Naive B cell (primary cell): Measurements from ENCODE around the gene CLIP1. TPM values are rescaled to one million over a fixed set of nuclear protein-coding genes. Genes with fewer than 3 reads are reported as not detected.
A peak's percentile ranks its signal among the peaks of the same experiment; 100 is the strongest.

ENCODE experiments used
- ATAC-seq, 2 donors: fragments of 150-1000 bp; cut with Tn5 transposase; 2 replicates each; pipeline ENCODE4 v1.10.0; 2021; ENCODE audit warnings: low read depth in 2 of 2, mild to moderate bottlenecking in 2 of 2, moderate library complexity in 2 of 2
- DNase-seq: peaks from one replicate; pipeline ENCODE4 v3.0.0; 2022
- H3K27ac Mint-ChIP-seq, 6 donors: one replicate each; pipeline ENCODE4 v1.8.0; 2020 to 2022; ENCODE audit warnings: mild to moderate bottlenecking in 6 of 6, mixed read lengths in 6 of 6, moderate library complexity in 5 of 6, inconsistent platforms in 2 of 6
- H3K27me3 Mint-ChIP-seq, 3 donors: one replicate each; pipeline ENCODE4 v1.8.0; 2021 to 2022; ENCODE audit warnings: mixed read lengths in 3 of 3, mild to moderate bottlenecking in 1 of 3
- H3K36me3 Mint-ChIP-seq, 2 donors: one replicate each; pipeline ENCODE4 v1.8.0; 2020 to 2022; ENCODE audit warnings: mixed read lengths in 2 of 2, inconsistent platforms in 1 of 2, mild to moderate bottlenecking in 1 of 2
- H3K4me1 Mint-ChIP-seq, 3 donors: one replicate each; pipeline ENCODE4 v1.8.0; 2020 to 2022; ENCODE audit warnings: mixed read lengths in 3 of 3, inconsistent platforms in 1 of 3, mild to moderate bottlenecking in 1 of 3, moderate library complexity in 1 of 3
- H3K4me3 Mint-ChIP-seq, 8 donors: one replicate each; pipeline ENCODE4 v1.8.0; 2020 to 2022; ENCODE audit warnings: mild to moderate bottlenecking in 8 of 8, mixed read lengths in 8 of 8, moderate library complexity in 8 of 8, inconsistent platforms in 2 of 8
- H3K9me3 Mint-ChIP-seq, 7 donors: one replicate each; pipeline ENCODE4 v1.8.0; 2020 to 2022; ENCODE audit warnings: mixed read lengths in 7 of 7, mild to moderate bottlenecking in 5 of 7, inconsistent platforms in 2 of 7, moderate library complexity in 1 of 7
- polyA plus RNA-seq, 6 donors: library from polyadenylated mRNA; unstranded; fragments of 300-500 nt; fragmentation: Illumina TruSeq; gene quantifications; one replicate each; pipeline ENCODE4 v1.2.3, GENCODE V29; 2021; ENCODE audit warnings: low read depth in 6 of 6

Gene CLIP1
- polyA plus RNA-seq, 6 donors from 2014 or later = 1.4 to 21.0 (median 9.1) TPM

GRCh38 chr12:122250536-122250935 is 171.9 kb downstream of the CLIP1 start:
- DNase-seq (no peak), ATAC-seq (no peak)
- Mint-ChIP-seq H3K27me3 (no peaks in the 10 kb centered on the region), H3K9me3 (no peaks in the 10 kb centered on the region), H3K4me1 (peaks cover 0 to 10% (median 7%) of the 10 kb centered on the region in 3 donors), H3K36me3 (peaks cover 7 to 13% of the 10 kb centered on the region in 2 donors), H3K4me3 (peak overlapping the region in 1 of 8 donors; percentile 15), H3K27ac (no peak overlapping the region)

DNA sequence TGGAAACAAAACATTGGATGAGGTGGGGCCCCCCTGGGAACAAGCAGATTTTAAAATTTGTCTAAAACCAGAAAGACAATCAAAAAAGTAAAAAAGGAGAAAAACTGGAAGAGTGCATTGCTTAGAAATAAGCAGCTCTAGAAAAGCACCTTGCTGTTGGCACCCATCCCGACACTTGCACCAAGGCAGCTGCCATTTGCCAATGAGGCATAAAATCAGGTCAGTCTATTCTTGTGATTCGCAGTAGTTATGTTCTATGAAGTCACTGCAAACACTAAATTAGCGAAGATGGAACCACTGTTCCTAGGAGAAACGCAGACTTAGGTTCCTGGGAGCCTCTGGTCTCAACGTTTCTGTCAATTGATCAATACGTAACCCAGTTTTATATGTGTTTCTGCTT is 172.4 kb downstream of the CLIP1 start:
- H3K36me3 Mint-ChIP-seq = peaks cover 7 to 14% of the 10 kb centered on the region in 2 donors
- H3K27ac Mint-ChIP-seq = no peak overlapping the region
- no peak overlapping the region for H3K4me3 Mint-ChIP-seq
- peaks cover 0 to 10% (median 7%) of the 10 kb centered on the region in 3 donors for H3K4me1 Mint-ChIP-seq
- no peaks in the 10 kb centered on the region for H3K9me3 Mint-ChIP-seq
- ATAC-seq (no peak), DNase-seq (no peak)
- H3K27me3 Mint-ChIP-seq = no peaks in the 10 kb centered on the region

DNA sequence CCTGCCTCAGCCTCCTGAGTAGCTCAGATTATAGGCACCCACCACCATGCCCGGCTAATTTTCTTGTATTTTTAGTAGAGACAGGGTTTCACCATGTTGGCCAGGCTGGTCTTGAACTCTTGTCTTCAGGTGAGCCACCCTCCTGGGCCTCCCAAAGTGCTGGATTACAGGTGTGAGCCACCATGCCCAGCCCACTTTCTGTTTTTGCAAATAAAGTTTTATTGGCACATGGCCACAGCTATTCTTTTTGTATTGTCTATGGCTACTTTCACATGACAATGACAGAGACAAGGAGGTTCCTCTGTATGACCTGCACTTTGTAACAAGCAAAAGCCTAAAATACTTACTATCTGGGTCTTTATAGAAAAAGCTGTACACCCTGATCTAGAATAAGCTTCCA is 176.9 kb downstream of the CLIP1 start:
- Mint-ChIP-seq H3K9me3 (no peaks in the 10 kb centered on the region), H3K4me1 (peaks cover 0 to 4% (median 2%) of the 10 kb centered on the region in 3 donors), H3K27ac (no peak overlapping the region), H3K36me3 (peaks cover 0 to 15% of the 10 kb centered on the region in 2 donors), H3K27me3 (no peaks in the 10 kb centered on the region), H3K4me3 (no peak overlapping the region)
- no peak for DNase-seq
- no peak for ATAC-seq

DNA sequence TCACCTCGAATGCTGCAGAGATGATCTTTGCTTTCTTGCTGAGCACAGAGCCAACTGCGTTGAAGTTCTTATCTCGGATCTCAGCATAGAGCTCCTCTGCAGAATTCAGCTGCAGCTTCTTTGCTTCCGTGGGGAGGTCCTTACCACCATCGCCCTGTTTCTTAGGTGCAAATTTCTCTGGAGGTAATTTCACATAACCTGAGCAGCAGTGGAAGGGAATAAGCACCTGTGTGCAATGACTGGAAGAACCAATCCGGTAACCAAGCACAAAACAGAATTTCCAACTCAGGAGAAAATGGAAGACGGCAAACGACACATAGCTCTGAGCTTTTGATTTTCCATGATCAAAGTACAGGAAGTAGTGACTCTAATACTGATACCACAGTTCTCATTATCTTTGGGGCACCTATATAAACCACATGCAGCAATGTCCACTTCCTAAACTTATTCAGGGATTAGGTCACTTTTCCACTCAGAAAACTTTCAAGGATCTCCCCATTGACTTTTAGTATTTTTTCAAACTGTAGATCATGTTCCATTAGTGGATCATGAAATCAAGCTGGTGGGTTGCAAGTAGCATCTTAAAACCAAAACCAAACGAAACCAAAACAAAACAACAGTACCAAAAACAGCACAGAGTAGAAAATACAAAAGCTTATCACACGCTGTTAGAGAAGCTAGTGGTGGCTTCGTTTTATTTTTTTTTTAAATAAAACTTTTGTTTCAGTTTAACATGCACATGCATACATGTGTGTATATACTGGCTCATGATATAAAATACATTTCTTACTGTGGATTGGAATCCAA is 177.7 kb downstream of the CLIP1 start:
- Mint-ChIP-seq H3K36me3 (peaks cover 0 to 13% of the 10 kb centered on the region in 2 donors), H3K4me3 (no peak overlapping the region), H3K27me3 (no peaks in the 10 kb centered on the region), H3K27ac (no peak overlapping the region), H3K9me3 (no peaks in the 10 kb centered on the region), H3K4me1 (peaks cover 0 to 4% (median 2%) of the 10 kb centered on the region in 3 donors)
- no peak for DNase-seq
- no peak for ATAC-seq

- H3K27ac Mint-ChIP-seq = no peak overlapping the region
- H3K4me3 Mint-ChIP-seq = no peak overlapping the region
- H3K27me3 Mint-ChIP-seq = no peaks in the 10 kb centered on the region
- peaks cover 0 to 4% (median 2%) of the 10 kb centered on the region in 3 donors for H3K4me1 Mint-ChIP-seq
- H3K36me3 Mint-ChIP-seq = peaks cover 0 to 12% of the 10 kb centered on the region in 2 donors
- no peaks in the 10 kb centered on the region for H3K9me3 Mint-ChIP-seq
- DNase-seq (no peak), ATAC-seq (no peak)
Observed at GRCh38 chr12:122243965-122244364, 178.5 kb downstream of the CLIP1 start.

GRCh38 chr12:122238861-122239260 is 183.6 kb downstream of the CLIP1 start:
- DNase-seq (no peak), ATAC-seq (no peak)
- H3K4me1 Mint-ChIP-seq = peaks cover 0 to 4% (median 0%) of the 10 kb centered on the region in 3 donors
- H3K4me3 Mint-ChIP-seq = no peak overlapping the region
- no peaks in the 10 kb centered on the region for H3K9me3 Mint-ChIP-seq
- H3K36me3 Mint-ChIP-seq = peaks cover 8 to 12% of the 10 kb centered on the region in 2 donors
- H3K27ac Mint-ChIP-seq = peak overlapping the region in 1 of 6 donors; percentile 49
- no peaks in the 10 kb centered on the region for H3K27me3 Mint-ChIP-seq

GRCh38 chr12:122235741-122236140 is 186.7 kb downstream of the CLIP1 start:
- H3K4me1 Mint-ChIP-seq = peaks cover 0 to 4% (median 0%) of the 10 kb centered on the region in 3 donors
- H3K4me3 Mint-ChIP-seq = no peak overlapping the region
- no peak for DNase-seq
- H3K9me3 Mint-ChIP-seq = no peaks in the 10 kb centered on the region
- H3K27ac Mint-ChIP-seq = no peak overlapping the region
- peaks cover 8 to 20% of the 10 kb centered on the region in 2 donors for H3K36me3 Mint-ChIP-seq
- no peak for ATAC-seq
- no peaks in the 10 kb centered on the region for H3K27me3 Mint-ChIP-seq

DNA sequence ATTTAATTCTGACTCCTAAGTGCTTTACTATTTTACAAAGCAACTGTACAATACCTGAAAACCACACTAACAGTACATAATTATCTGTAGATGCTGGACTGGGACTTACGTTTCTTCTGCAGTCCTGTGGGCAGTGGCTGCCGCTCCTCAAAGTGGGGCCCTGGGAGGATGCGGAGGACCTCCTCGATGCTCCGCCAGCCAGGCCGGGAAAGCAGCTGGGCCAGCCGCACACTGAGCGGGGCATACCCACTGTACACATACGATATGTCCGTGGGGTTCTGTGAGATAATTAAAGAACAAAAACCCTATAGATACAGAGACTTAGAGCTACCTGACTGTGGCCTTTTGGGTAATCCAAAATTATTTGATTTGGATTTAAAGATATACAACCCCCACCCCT is 189.8 kb downstream of the CLIP1 start:
- Mint-ChIP-seq H3K36me3 (peaks cover 8 to 14% of the 10 kb centered on the region in 2 donors), H3K4me3 (no peak overlapping the region), H3K27ac (no peak overlapping the region), H3K27me3 (no peaks in the 10 kb centered on the region), H3K4me1 (peaks cover 0 to 4% (median 0%) of the 10 kb centered on the region in 3 donors), H3K9me3 (no peaks in the 10 kb centered on the region)
- DNase-seq = no peak
- no peak for ATAC-seq

DNA sequence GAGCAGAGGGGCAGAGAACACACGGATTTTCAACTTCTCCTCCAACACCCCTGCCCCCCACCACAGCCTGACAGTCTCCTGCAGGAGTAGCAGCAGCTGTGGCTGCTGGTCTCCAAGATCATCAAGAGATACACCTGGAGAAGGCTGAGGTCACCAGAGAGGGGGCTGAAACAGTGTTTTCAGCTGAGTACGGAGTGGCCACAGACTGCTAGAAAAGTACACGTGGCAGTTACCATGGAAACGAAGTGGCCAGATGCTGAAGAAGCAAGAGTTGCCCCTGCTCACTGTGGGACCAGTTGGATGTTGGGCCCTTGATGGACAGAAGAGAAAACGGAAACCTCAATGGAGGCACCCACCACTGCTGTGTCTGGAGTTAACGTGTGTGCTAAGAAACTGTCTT is 191.7 kb downstream of the CLIP1 start:
- H3K36me3 Mint-ChIP-seq = peaks cover 8 to 13% of the 10 kb centered on the region in 2 donors
- ATAC-seq (no peak), DNase-seq (no peak)
- no peaks in the 10 kb centered on the region for H3K27me3 Mint-ChIP-seq
- H3K27ac Mint-ChIP-seq = no peak overlapping the region
- peaks cover 7 to 8% (median 8%) of the 10 kb centered on the region in 3 donors for H3K4me1 Mint-ChIP-seq
- no peaks in the 10 kb centered on the region for H3K9me3 Mint-ChIP-seq
- H3K4me3 Mint-ChIP-seq = no peak overlapping the region

GRCh38 chr12:122228092-122228491 is 194.4 kb downstream of the CLIP1 start:
- ATAC-seq (no peak), DNase-seq (no peak)
- no peaks in the 10 kb centered on the region for H3K27me3 Mint-ChIP-seq
- H3K36me3 Mint-ChIP-seq = peaks cover 0 to 12% of the 10 kb centered on the region in 2 donors
- no peak overlapping the region for H3K27ac Mint-ChIP-seq
- no peaks in the 10 kb centered on the region for H3K9me3 Mint-ChIP-seq
- peak overlapping the region in 4 of 8 donors; percentile 0 to 88 (median 34) for H3K4me3 Mint-ChIP-seq
- peaks cover 17 to 25% (median 18%) of the 10 kb centered on the region in 3 donors for H3K4me1 Mint-ChIP-seq

DNA sequence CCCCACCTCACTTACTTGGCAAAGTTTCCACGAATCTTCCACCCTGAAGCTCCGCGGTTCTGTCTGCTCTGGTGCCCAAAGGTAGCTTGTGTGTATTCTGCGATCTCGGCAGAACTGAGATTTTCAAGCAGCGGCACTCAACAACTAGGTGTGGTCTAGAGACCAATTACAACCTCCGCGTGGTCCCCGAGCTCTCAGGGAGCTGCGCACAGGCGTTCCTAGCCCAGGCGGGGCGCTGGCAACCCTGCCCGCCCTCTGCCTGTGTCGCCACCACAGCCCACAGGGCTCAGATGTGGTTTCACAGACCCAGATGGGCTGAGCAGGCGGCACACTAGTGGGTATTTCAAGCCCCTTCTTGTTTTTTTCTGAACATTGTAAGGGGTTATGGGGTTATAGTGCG is 195.1 kb downstream of the CLIP1 start:
- no peaks in the 10 kb centered on the region for H3K9me3 Mint-ChIP-seq
- ATAC-seq (no peak), DNase-seq (no peak)
- peaks cover 17 to 25% (median 23%) of the 10 kb centered on the region in 3 donors for H3K4me1 Mint-ChIP-seq
- H3K36me3 Mint-ChIP-seq = peaks cover 0 to 9% of the 10 kb centered on the region in 2 donors
- H3K27me3 Mint-ChIP-seq = no peaks in the 10 kb centered on the region
- peak overlapping the region in 3 of 6 donors; percentile 49 to 92 (median 70) for H3K27ac Mint-ChIP-seq
- H3K4me3 Mint-ChIP-seq = peak overlapping the region in 7 of 8 donors; percentile 44 to 92 (median 75)

GRCh38 chr12:122226366-122227125 is 195.9 kb downstream of the CLIP1 start:
- peak overlapping the region; percentile 40 to 94 (median 92) for H3K4me3 Mint-ChIP-seq
- ATAC-seq (no peak), DNase-seq (no peak)
- H3K9me3 Mint-ChIP-seq = no peaks in the 10 kb centered on the region
- H3K27me3 Mint-ChIP-seq = no peaks in the 10 kb centered on the region
- H3K27ac Mint-ChIP-seq = peak overlapping the region in 3 of 6 donors; percentile 42 to 96 (median 92)
- H3K36me3 Mint-ChIP-seq = peaks cover 0 to 5% of the 10 kb centered on the region in 2 donors
- peaks cover 17 to 26% (median 25%) of the 10 kb centered on the region in 3 donors for H3K4me1 Mint-ChIP-seq

GRCh38 chr12:122225683-122226365 is 196.6 kb downstream of the CLIP1 start, which contains the start of gene DIABLO:
Gene DIABLO, minus strand, starts transcription at chr12:122226052. Its CDS starts 38 bp downstream, at chr12:122226014.
- peak; percentile 86 to 87 for ATAC-seq
- Mint-ChIP-seq H3K27me3 (no peaks in the 10 kb centered on the region), H3K36me3 (peaks cover 0 to 5% of the 10 kb centered on the region in 2 donors), H3K9me3 (no peaks in the 10 kb centered on the region), H3K4me3 (peak within 1 kb of the TSS; percentile 88 to 96 (median 94)), H3K4me1 (peaks cover 17 to 30% (median 29%) of the 10 kb centered on the region in 3 donors), H3K27ac (peak within 1 kb of the TSS; percentile 96 to 98 (median 98))
- DNase-seq = peak; percentile 100
